ENCODE data around the gene FANCI. TPM values are rescaled to one million over a fixed set of nuclear protein-coding genes. Genes with fewer than 3 reads are reported as not detected.

FANCI gene
- total RNA-seq, 1 donor from 2014 or later, result 7.8 TPM

GRCh38 chr15:89307046-89307587 lies 63.3 kb downstream of the FANCI start:
- ATAC-seq, result no peak
- Histone ChIP-seq H3K36me3 (no peaks in the 10 kb centered on the region), H3K27me3 (ENCODE audit: low read depth) (no peaks in the 10 kb centered on the region), H3K4me3 (no peak overlapping the region), H3K27ac (no peak overlapping the region), H3K4me1 (no peaks in the 10 kb centered on the region), H3K9me3 (no peaks in the 10 kb centered on the region)
- TF ChIP-seq, protein P1, sequence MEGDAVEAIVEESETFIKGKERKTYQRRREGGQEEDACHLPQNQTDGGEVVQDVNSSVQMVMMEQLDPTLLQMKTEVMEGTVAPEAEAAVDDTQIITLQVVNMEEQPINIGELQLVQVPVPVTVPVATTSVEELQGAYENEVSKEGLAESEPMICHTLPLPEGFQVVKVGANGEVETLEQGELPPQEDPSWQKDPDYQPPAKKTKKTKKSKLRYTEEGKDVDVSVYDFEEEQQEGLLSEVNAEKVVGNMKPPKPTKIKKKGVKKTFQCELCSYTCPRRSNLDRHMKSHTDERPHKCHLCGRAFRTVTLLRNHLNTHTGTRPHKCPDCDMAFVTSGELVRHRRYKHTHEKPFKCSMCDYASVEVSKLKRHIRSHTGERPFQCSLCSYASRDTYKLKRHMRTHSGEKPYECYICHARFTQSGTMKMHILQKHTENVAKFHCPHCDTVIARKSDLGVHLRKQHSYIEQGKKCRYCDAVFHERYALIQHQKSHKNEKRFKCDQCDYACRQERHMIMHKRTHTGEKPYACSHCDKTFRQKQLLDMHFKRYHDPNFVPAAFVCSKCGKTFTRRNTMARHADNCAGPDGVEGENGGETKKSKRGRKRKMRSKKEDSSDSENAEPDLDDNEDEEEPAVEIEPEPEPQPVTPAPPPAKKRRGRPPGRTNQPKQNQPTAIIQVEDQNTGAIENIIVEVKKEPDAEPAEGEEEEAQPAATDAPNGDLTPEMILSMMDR (IDR thresholded peaks at IDR 0.05), result no peak
- intact Hi-C loops (cut with DNase I), result no loop called here
- DNase-seq, result no peak

- ATAC-seq (no peak), DNase-seq (no peak)
- Histone ChIP-seq H3K27ac (no peak overlapping the region), H3K9me3 (no peaks in the 10 kb centered on the region), H3K36me3 (no peaks in the 10 kb centered on the region), H3K4me1 (no peaks in the 10 kb centered on the region), H3K27me3 (ENCODE audit: low read depth) (no peaks in the 10 kb centered on the region), H3K4me3 (no peak overlapping the region)
- intact Hi-C loops (cut with DNase I), result no loop called here
- TF ChIP-seq, protein P1 (IDR thresholded peaks at IDR 0.05), result no peak
Observed at GRCh38 chr15:89307791-89308190, 64.0 kb downstream of the FANCI start.

- H3K4me3 ChIP-seq, result no peak overlapping the region
- H3K27ac ChIP-seq, result no peak overlapping the region
- no peaks in the 10 kb centered on the region for H3K9me3 ChIP-seq
- H3K27me3 ChIP-seq (ENCODE audit: low read depth), result no peaks in the 10 kb centered on the region
- no peaks in the 10 kb centered on the region for H3K4me1 ChIP-seq
- TF ChIP-seq, protein P1 (IDR thresholded peaks at IDR 0.05), result no peak
- no peaks in the 10 kb centered on the region for H3K36me3 ChIP-seq
- ATAC-seq, result no peak
- intact Hi-C loops (cut with DNase I), result no loop called here
- DNase-seq, result no peak
Observed at GRCh38 chr15:89308236-89308635, 64.5 kb downstream of the FANCI start.

DNA sequence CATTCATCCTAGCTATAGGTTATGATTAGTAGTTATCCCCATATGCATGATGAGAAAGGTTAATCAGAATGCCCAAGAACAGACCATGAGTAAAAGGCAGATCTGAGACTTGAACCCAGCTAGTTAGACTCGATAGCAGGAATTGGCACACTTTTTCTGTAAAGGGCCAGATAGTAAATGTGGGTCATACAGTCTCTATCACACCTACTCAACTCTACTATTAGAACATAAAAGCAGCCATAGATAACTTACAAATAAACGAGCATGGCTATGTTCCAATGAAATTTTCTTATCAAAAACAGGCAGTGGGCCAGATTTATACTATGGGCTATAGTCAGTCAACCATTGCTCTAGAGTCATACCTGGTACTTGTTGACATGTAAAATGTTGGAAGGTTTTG lies 66.2 kb downstream of the FANCI start:
- intact Hi-C loops (cut with DNase I), result no loop called here
- Histone ChIP-seq H3K36me3 (peaks cover 2% of the 10 kb centered on the region), H3K4me1 (no peaks in the 10 kb centered on the region), H3K27me3 (ENCODE audit: low read depth) (no peaks in the 10 kb centered on the region), H3K4me3 (no peak overlapping the region), H3K9me3 (no peaks in the 10 kb centered on the region), H3K27ac (no peak overlapping the region)
- DNase-seq (no peak), ATAC-seq (no peak)
- TF ChIP-seq, protein P1 (IDR thresholded peaks at IDR 0.05), result no peak

DNA sequence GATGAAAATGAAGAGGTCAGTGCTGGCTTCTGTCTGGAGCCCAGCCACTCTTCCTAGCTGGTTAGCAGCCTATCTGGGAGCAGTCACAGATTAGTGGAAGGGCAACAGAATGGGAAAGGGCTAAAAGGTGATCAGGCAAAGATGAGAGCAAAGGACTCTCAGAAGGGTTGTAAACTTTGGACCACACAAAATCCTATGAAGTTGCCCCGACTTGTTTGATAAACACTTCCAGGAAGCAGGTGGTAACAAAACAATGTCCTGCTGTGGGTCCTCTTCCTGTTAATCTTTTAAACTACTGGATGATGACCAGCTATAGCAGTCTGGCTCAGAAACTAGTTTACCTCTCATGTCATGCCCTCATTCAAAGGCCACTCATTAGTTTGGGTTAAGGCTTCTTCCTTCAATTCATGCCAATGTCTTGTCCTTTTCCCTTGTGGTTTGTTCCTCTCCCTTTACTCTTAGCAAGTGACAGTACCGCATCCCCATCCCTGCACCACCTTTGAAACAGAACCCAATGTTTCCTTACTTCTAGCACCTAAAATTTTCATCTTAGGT lies 71.7 kb downstream of the FANCI start:
- no peaks in the 10 kb centered on the region for H3K27me3 ChIP-seq (ENCODE audit: low read depth)
- H3K4me3 ChIP-seq, result no peak overlapping the region
- H3K36me3 ChIP-seq, result peaks cover 57% of the 10 kb centered on the region
- ATAC-seq (no peak), DNase-seq (no peak)
- intact Hi-C loops (cut with DNase I), result no loop called here
- H3K9me3 ChIP-seq, result no peaks in the 10 kb centered on the region
- H3K27ac ChIP-seq, result no peak overlapping the region
- TF ChIP-seq, protein P1 (IDR thresholded peaks at IDR 0.05), result no peak
- peaks cover 9% of the 10 kb centered on the region for H3K4me1 ChIP-seq

Data from lower lobe of right lung (tissue), 2 donors.